NCI-H2171 treated with DMSO at 0.1 percent for 48 hours (cell line): Measurements from ENCODE around the gene MAD2L2.
A peak's percentile ranks its signal among the peaks of the same experiment; 100 is the strongest.

Experiments
- DNase-seq: peaks from one replicate; lab custom pipeline; 2025; lab: John Stamatoyannopoulos, UW

Gene MAD2L2

DNA sequence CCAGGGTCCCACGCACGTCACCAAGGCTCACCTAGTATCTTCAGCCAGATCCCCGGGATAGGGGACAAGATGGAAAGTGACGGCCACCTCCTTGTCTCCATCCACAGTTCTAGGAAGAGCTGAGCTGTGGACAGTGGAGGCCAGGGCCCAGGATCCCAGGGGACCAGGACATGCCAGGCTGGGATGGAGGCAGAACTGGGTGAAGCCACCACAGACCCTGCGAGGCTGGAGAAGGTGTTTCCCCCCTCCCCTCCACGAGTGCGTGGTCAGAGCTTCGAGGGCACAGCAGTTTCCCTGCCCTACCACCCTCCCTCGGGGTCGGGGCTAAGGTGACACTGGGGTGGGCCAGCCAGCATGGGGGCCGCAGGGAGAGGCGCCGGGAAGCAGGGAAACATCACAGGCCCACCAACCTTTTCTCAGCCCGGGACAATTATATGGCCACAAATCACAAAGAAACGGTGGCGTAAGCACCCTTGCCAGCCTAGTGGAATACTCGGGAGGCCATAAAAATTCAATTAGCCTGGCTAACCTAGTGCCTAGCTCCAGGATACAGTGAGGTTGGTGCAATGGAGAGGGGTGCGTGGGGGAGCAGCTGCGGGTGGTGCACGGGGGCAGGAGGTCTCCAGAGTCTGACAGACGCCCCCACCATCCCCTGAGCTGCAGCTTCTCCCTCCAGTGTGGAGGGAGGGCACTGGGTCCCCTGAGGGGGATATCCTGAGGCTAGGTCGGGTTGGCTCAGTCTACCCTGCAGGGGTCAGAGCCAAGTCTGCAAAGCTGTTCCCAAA, 23.9 kb upstream of the MAD2L2 start:
- DNase-seq: no peak

GRCh38 chr1:11704194-11704529, 23.2 kb upstream of the MAD2L2 start:
- DNase-seq: no peak

- DNase-seq: no peak
Measured at GRCh38 chr1:11703357-11704193, 22.6 kb upstream of the MAD2L2 start.

GRCh38 chr1:11701981-11702803, 21.2 kb upstream of the MAD2L2 start:
- no peak for DNase-seq

- DNase-seq: peak; percentile 56
Measured at GRCh38 chr1:11701551-11701961, 20.6 kb upstream of the MAD2L2 start.

- DNase-seq: peak; percentile 94
Measured at GRCh38 chr1:11700601-11701467, 19.9 kb upstream of the MAD2L2 start.

GRCh38 chr1:11697893-11698210, 16.9 kb upstream of the MAD2L2 start:
- DNase-seq: no peak

GRCh38 chr1:11697188-11697892, 16.4 kb upstream of the MAD2L2 start:
- DNase-seq: no peak

DNA sequence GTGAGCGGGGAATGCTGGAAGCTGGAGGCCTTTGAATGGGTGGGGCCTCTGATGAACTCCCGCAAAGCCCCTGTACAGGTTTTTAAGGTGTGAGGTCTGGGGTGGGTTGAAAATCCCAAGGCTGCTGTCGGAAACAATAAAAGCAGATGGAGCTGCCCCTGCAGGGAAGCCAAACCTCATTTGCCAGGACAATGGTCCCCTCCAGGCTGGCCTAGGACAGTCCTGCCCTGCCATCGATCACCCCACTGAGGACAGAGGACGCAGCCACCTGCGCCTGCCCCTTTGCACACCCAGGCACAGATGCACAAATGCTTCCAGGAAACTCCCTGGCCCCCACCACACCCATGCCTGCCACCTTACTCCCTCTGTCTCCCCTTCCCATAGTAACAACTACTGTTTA, 14.9 kb upstream of the MAD2L2 start:
- DNase-seq: no peak

- DNase-seq: no peak
Measured at GRCh38 chr1:11693917-11694316, 13.0 kb upstream of the MAD2L2 start.

DNA sequence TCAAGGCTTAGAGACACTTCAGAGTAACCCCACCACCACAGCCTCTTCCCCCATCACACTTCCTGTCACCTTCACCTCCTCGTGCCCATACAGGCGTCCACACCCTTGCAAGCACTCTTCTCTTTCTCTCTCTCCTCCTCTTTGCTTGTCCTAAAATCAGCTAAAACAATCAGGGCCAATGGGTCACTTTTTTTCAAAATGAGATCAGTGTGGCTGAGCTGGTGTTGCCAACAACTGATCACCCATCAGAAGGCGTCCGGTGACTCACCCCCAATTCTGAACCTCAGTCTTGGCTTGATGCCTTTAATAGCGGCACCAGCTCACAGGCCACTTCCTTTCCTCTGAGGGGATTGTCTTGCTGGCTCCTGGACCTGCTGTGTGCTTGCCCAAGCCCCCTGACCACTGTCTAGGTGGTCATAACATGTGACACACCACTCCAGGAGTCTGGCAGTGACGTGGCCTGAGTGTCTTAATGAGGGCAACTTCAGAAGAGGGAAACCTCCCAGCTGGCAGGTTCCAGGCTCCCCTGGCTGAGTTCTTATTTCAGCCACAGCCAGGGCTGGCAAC, 12.2 kb upstream of the MAD2L2 start:
- DNase-seq: no peak

GRCh38 chr1:11691928-11692711, 11.2 kb upstream of the MAD2L2 start:
- DNase-seq: no peak

DNA sequence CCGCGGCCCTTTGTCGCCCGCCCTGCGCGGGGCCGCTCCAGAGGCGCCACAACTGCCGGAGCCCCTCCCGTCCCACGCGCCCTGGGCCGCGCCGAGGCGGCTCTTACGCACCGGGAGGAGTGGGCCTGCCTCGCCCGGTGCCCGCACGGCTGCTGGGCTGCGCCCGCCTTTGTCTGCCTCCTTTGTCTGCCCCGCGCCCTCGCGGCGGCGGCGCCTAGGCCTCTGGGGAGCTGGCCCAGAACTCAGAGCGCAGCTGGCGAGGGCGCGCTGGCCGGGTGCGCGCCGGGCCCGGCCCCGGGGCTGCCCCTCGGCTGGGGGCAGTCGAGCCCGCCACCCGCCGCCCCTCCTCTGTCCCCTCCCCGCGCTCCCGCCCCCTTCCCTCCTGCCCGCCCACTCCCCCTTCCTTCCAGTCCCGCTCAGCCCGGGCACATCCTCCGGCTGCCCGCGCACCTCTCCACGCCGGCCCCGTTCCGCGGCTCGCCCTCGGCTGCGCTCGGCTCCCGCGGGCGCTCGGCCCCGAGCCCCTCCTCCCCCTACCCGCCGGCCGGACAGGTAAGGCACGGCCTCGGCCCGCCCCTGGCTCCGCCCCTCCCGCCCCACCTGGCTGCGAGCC, 10.5 kb upstream of the MAD2L2 start, which contains the start of gene DRAXIN:
TSS of gene DRAXIN (plus strand) at position 409 of the 613 bp plus-strand sequence. CDS start 14,549 bp downstream, outside the sequence.
- peak; percentile 60 for DNase-seq

GRCh38 chr1:11690397-11691301, 9.7 kb upstream of the MAD2L2 start:
- DNase-seq: peak; percentile 65

GRCh38 chr1:11688506-11688905, 7.6 kb upstream of the MAD2L2 start:
- DNase-seq: no peak

- no peak for DNase-seq
Measured at GRCh38 chr1:11685210-11685752, 4.3 kb upstream of the MAD2L2 start.

GRCh38 chr1:11684070-11684469, 3.1 kb upstream of the MAD2L2 start:
- peak; percentile 76 for DNase-seq

DNA sequence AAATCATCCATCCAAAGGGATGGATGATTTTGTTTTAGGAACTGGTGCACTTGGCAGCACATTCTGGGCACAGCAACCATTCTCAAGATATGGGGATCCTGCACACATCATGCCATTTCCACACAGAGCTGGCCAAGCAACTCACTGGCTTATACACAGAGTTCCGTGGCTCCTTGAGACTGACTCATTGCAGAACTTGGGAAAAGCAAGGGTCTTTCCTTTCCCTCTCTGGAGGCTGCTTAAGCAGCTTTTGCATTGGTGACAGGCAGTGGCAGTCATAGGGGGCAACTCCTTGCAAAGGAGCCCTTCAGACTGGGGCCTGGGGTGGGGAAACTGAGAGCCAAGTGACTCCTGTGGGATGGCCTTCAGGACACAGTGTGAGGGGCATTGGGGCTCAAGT, 1.9 kb upstream of the MAD2L2 start:
- no peak for DNase-seq
